B cell (primary cell): ENCODE data around the gene DNM2. TPM values are rescaled to one million over a fixed set of nuclear protein-coding genes. Genes with fewer than 3 reads are reported as not detected.

Source experiments
- ATAC-seq: fragments of 200-7000 bp; cut with Tn5 transposase; one replicate; pipeline ENCODE4 v1.10.0; 2021; ENCODE audit warnings: low read depth, mild to moderate bottlenecking, moderate number of reproducible peaks, moderate library complexity
- CTCF ChIA-PET: fragments of 350-600 bp; sonication (Branson Sonifier 250); formaldehyde crosslinking; loops from one replicate; lab custom pipeline; 2021; ENCODE audit warnings: antibody characterized with exemption, inconsistent platforms; lab: Charles Lee
- POLR2A ChIA-PET: fragments of 350-600 bp; sonication (Branson Sonifier 250); formaldehyde crosslinking; loops from one replicate; lab custom pipeline; 2021; ENCODE audit warnings: antibody characterized with exemption; lab: Charles Lee
- DNase-seq: peaks from one replicate; pipeline ENCODE4 v3.0.0; 2013
- H2AFZ ChIP-seq: 2 replicates; pipeline ENCODE4 v1.6.1; 2012; ENCODE audit warnings: mild to moderate bottlenecking, low read depth, low read length; ENCODE audit not compliant: insufficient read depth, poor library complexity, severe bottlenecking
- H3K27ac ChIP-seq, 2 donors: 1 replicate in 1 of 2; 2 replicates in 1 of 2; pipeline ENCODE4 v1.5.1; 2012 to 2013; ENCODE audit warnings: low read length in 2 of 2, mild to moderate bottlenecking in 2 of 2, moderate library complexity in 1 of 2
- H3K27me3 ChIP-seq, 4 experiments: fragments of 200-600 bp in 1 of 4; sonication (generic) in 1 of 4; replicated peaks in 1 of 4; 1 replicate in 2 of 4; 2 replicates in 2 of 4; pipeline versions ENCODE4 v1.6.1 to v1.7.0; 2013 to 2016; ENCODE audit warnings: low read length in 3 of 4, mild to moderate bottlenecking in 2 of 4, mixed read lengths in 1 of 4, moderate library complexity in 1 of 4; ENCODE audit not compliant: insufficient read depth in 4 of 4, control insufficient read depth in 3 of 4; ENCODE audit errors: control extremely low read depth in 1 of 4
- H3K36me3 ChIP-seq, 2 experiments: replicated peaks in 1 of 2; 1 replicate in 1 of 2; 2 replicates in 1 of 2; pipeline versions ENCODE4 v1.6.1 to v1.7.1; 2013; ENCODE audit warnings: low read length in 1 of 2; ENCODE audit not compliant: insufficient read depth in 2 of 2, control insufficient read depth in 1 of 2; ENCODE audit errors: control extremely low read depth in 1 of 2, extremely low read depth in 1 of 2
- H3K4me1 ChIP-seq, 2 donors: fragments of 200-600 bp in 1 of 2; sonication (generic) in 1 of 2; 1 replicate in 1 of 2; 2 replicates in 1 of 2; pipeline versions ENCODE4 v1.5.1 to v1.6.1; 2013 to 2017; ENCODE audit warnings: low read length in 2 of 2; ENCODE audit not compliant: control insufficient read depth in 2 of 2, insufficient read depth in 2 of 2
- H3K4me2 ChIP-seq: replicated peaks from 2 replicates; pipeline ENCODE3; 2012; ENCODE audit warnings: mild to moderate bottlenecking, low read depth, low read length; ENCODE audit not compliant: poor library complexity, severe bottlenecking
- H3K4me3 ChIP-seq, 5 experiments: fragments of 200-600 bp in 1 of 5; sonication (generic) in 1 of 5; 1 replicate in 3 of 5; 2 replicates in 2 of 5; pipeline versions ENCODE4 v1.5.1 to v1.7.0; 2011 to 2016; ENCODE audit warnings: low read length in 4 of 5, mild to moderate bottlenecking in 4 of 5, low read depth in 2 of 5, control low read depth in 1 of 5, moderate library complexity in 1 of 5; ENCODE audit not compliant: insufficient read depth in 1 of 5; ENCODE audit errors: control extremely low read depth in 1 of 5, extremely low read depth in 1 of 5
- H3K79me2 ChIP-seq: fragments of 200-600 bp; sonication (generic); one replicate; pipeline ENCODE4 v1.6.0; 2016; ENCODE audit warnings: low read length; ENCODE audit not compliant: control insufficient read depth, insufficient read depth
- H3K9ac ChIP-seq: fragments of 200-600 bp; sonication (generic); 2 replicates; pipeline ENCODE4 v1.6.1; 2017; ENCODE audit warnings: mild to moderate bottlenecking, low read length, moderate library complexity
- H3K9me3 ChIP-seq, 3 donors: one replicate each; pipeline versions ENCODE4 v1.6.1 to v1.7.1; 2013; ENCODE audit warnings: low read length in 2 of 3; ENCODE audit not compliant: control insufficient read depth in 2 of 3, insufficient read depth in 1 of 3; ENCODE audit errors: control extremely low read depth in 1 of 3
- H4K20me1 ChIP-seq: 2 replicates; pipeline ENCODE4 v1.6.0; 2012; ENCODE audit warnings: mild to moderate bottlenecking, low read length; ENCODE audit not compliant: insufficient read depth, control insufficient read depth, poor library complexity, severe bottlenecking
- H3K27ac Mint-ChIP-seq: one replicate; pipeline ENCODE4 v1.8.0; 2021; ENCODE audit warnings: mixed read lengths
- H3K27me3 Mint-ChIP-seq: one replicate; pipeline ENCODE4 v1.8.0; 2021; ENCODE audit warnings: mixed read lengths
- H3K4me1 Mint-ChIP-seq: one replicate; pipeline ENCODE4 v1.8.0; 2021; ENCODE audit warnings: mixed read lengths
- H3K4me3 Mint-ChIP-seq: one replicate; pipeline ENCODE4 v1.8.0; 2021; ENCODE audit warnings: mixed read lengths
- H3K9me3 Mint-ChIP-seq: one replicate; pipeline ENCODE4 v1.8.0; 2022; ENCODE audit warnings: mixed read lengths; ENCODE audit not compliant: insufficient read depth
- EZH2 ChIP-seq: IDR thresholded peaks from 2 replicates; pipeline ENCODE4 v1.6.1; 2012; ENCODE audit warnings: borderline replicate concordance, low read depth, mild to moderate bottlenecking, moderate library complexity, low read length; ENCODE audit not compliant: insufficient read depth, poor library complexity, severe bottlenecking
- WGBS: methylation state at CpG from one replicate; pipeline ENCODE4 v1.1.5; 2013; ENCODE audit warnings: missing lambda C conversion rate; ENCODE audit not compliant: insufficient coverage; 5-methylcytosine and 5-hydroxymethylcytosine counted together
- intact Hi-C: fragments of 100-400 bp; cut with micrococcal nuclease; formaldehyde crosslinking; loops from one replicate; pipeline ENCODE4 v1.10.0; 2022
- polyA plus RNA-seq: library from polyadenylated mRNA; depleted of rRNA; stranded (reverse); fragments of >200 nt; gene quantifications from 2 replicates; pipeline ENCODE4 v1.2.3, GENCODE V29; 2012
- total RNA-seq, 2 donors: library from RNA; stranded (reverse); fragments of 120-200 nt in 1 of 2; gene quantifications; 1 replicate in 1 of 2; 2 replicates in 1 of 2; pipeline versions ENCODE4 v1.2.3 to v1.2.4, GENCODE V29; 2013 to 2022
- TF ChIP-seq, protein P1 (sequence below): fragments of 200-600 bp; IDR thresholded peaks from one replicate; pipeline ENCODE4 v1.8.0; 2022; ENCODE audit warnings: antibody characterized with exemption, mild to moderate bottlenecking

DNM2 gene
- total and polyA plus RNA-seq, 2 donors (not counting 1 experiment from before 2014, with no cell fraction given) = 163 to 353 TPM

DNA sequence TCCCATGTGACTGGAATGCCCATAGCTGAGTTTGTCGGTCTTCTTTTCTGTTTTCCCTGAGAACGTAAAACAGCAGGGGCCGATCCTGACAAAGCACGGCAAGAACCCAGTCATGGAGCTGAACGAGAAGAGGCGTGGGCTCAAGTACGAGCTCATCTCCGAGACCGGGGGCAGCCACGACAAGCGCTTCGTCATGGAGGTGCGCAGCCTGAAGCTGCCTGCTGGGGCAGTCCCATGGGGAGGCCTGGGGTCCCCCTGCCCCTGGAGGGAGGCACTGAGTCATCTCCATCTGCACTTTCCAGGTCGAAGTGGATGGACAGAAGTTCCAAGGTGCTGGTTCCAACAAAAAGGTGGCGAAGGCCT lies 34.8 kb upstream of the DNM2 start:
- Histone ChIP-seq H3K4me2 (no peak overlapping the region), H3K9ac (no peak overlapping the region), H3K36me3 (peaks cover 3 to 88% of the 10 kb centered on the region in 2 experiments), H3K9me3 (no peaks in the 10 kb centered on the region), H3K4me3 (no peak overlapping the region), H2AFZ (no peak overlapping the region), H3K27ac (no peak overlapping the region), H4K20me1 (peaks cover 88% of the 10 kb centered on the region), H3K79me2 (peaks cover 61% of the 10 kb centered on the region), H3K27me3 (no peaks in the 10 kb centered on the region), H3K4me1 (no peaks in the 10 kb centered on the region)
- no peak overlapping the region for H3K4me3 Mint-ChIP-seq
- WGBS = 94% methylated on average over 15 of the region's 15 CpGs
- no peak for DNase-seq
- intact Hi-C loops = no loop called here
- no peaks in the 10 kb centered on the region for H3K4me1 Mint-ChIP-seq
- no peaks in the 10 kb centered on the region for H3K27me3 Mint-ChIP-seq
- CTCF ChIA-PET = interaction anchor here (0.6 to 0.7 kb wide), 2 partner anchors 16 to 17 kb away, joined by 3 read pairs; no protein-coding TSS in a partner anchor
- POLR2A ChIA-PET = no interaction called here
- H3K9me3 Mint-ChIP-seq = no peaks in the 10 kb centered on the region
- no peak for TF ChIP-seq EZH2
- TF ChIP-seq, protein P1, sequence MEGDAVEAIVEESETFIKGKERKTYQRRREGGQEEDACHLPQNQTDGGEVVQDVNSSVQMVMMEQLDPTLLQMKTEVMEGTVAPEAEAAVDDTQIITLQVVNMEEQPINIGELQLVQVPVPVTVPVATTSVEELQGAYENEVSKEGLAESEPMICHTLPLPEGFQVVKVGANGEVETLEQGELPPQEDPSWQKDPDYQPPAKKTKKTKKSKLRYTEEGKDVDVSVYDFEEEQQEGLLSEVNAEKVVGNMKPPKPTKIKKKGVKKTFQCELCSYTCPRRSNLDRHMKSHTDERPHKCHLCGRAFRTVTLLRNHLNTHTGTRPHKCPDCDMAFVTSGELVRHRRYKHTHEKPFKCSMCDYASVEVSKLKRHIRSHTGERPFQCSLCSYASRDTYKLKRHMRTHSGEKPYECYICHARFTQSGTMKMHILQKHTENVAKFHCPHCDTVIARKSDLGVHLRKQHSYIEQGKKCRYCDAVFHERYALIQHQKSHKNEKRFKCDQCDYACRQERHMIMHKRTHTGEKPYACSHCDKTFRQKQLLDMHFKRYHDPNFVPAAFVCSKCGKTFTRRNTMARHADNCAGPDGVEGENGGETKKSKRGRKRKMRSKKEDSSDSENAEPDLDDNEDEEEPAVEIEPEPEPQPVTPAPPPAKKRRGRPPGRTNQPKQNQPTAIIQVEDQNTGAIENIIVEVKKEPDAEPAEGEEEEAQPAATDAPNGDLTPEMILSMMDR = no peak
- H3K27ac Mint-ChIP-seq = no peak overlapping the region
- ATAC-seq = no peak

DNA sequence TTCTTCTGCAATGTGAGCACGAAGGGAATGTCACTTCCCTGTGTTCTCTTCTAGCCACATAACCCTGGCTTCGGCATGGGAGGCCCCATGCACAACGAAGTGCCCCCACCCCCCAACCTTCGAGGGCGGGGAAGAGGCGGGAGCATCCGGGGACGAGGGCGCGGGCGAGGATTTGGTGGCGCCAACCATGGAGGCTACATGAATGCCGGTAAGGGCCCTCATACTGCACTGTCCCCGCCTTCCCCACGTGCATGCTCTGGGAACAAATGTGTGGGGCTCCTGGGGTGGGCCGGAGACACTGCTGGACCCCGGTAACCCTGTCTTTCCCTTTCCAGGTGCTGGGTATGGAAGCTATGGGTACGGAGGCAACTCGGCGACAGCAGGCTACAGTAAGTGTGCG lies 34.3 kb upstream of the DNM2 start:
- Histone ChIP-seq H3K4me1 (no peaks in the 10 kb centered on the region), H3K79me2 (peaks cover 56% of the 10 kb centered on the region), H3K9me3 (no peaks in the 10 kb centered on the region), H3K9ac (no peak overlapping the region), H4K20me1 (peaks cover 89% of the 10 kb centered on the region), H3K4me3 (no peak overlapping the region), H3K27ac (no peak overlapping the region), H3K36me3 (peaks cover 3 to 88% of the 10 kb centered on the region in 2 experiments), H3K4me2 (no peak overlapping the region), H2AFZ (no peak overlapping the region), H3K27me3 (no peaks in the 10 kb centered on the region)
- Mint-ChIP-seq H3K4me1 (no peaks in the 10 kb centered on the region), H3K4me3 (no peak overlapping the region), H3K27me3 (no peaks in the 10 kb centered on the region), H3K9me3 (no peaks in the 10 kb centered on the region), H3K27ac (no peak overlapping the region)
- TF ChIP-seq EZH2 = no peak
- TF ChIP-seq, protein P1 = no peak
- no peak for ATAC-seq
- ChIA-PET CTCF (interaction anchor here (0.6 kb wide), 1 partner anchor 16 kb away, joined by 3 read pairs; no protein-coding TSS in a partner anchor), POLR2A (no interaction called here)
- intact Hi-C loops = no loop called here
- no peak for DNase-seq
- WGBS = 96% methylated on average over 20 of the region's 21 CpGs
